ENCODE data around the gene AAK1.
"Not testable (repeated sequence)": the region's sequence is repeated elsewhere in the genome, so short reads cannot be mapped to it uniquely, and the experiment has no call there.

Gene AAK1

GRCh38 chr2:69615078-69615625, 28.4 kb downstream of the AAK1 start:
- no peak for DNase-seq (ENCODE audit: low spot score)
- no peak for TF ChIP-seq CTCF (IDR thresholded peaks at IDR 0.05; ENCODE audit: extremely low read depth, insufficient read depth, missing control alignments)
- in situ Hi-C loops (cut with MboI; ENCODE audit: low pct_unique_long_range_greater_than_20kb, low sequenced_read_pairs, unreplicated experiment), result no loop called here

GRCh38 chr2:69612707-69613106, 30.8 kb downstream of the AAK1 start:
- TF ChIP-seq CTCF (IDR thresholded peaks at IDR 0.05; ENCODE audit: extremely low read depth, insufficient read depth, missing control alignments), result no peak
- no peak for DNase-seq (ENCODE audit: low spot score)
- in situ Hi-C loops (cut with MboI; ENCODE audit: low pct_unique_long_range_greater_than_20kb, low sequenced_read_pairs, unreplicated experiment), result no loop called here

GRCh38 chr2:69612200-69612599, 31.3 kb downstream of the AAK1 start:
- in situ Hi-C loops (cut with MboI; ENCODE audit: low pct_unique_long_range_greater_than_20kb, low sequenced_read_pairs, unreplicated experiment), result no loop called here
- DNase-seq (ENCODE audit: low spot score), result no peak
- TF ChIP-seq CTCF (IDR thresholded peaks at IDR 0.05; ENCODE audit: extremely low read depth, insufficient read depth, missing control alignments), result no peak

GRCh38 chr2:69608109-69608508, 35.4 kb downstream of the AAK1 start:
- DNase-seq (ENCODE audit: low spot score), result no peak
- no peak for TF ChIP-seq CTCF (IDR thresholded peaks at IDR 0.05; ENCODE audit: extremely low read depth, insufficient read depth, missing control alignments)
- in situ Hi-C loops (cut with MboI; ENCODE audit: low pct_unique_long_range_greater_than_20kb, low sequenced_read_pairs, unreplicated experiment), result no loop called here

- DNase-seq (ENCODE audit: low spot score); in situ Hi-C loops (cut with MboI; ENCODE audit: low pct_unique_long_range_greater_than_20kb, low sequenced_read_pairs, unreplicated experiment): not testable (repeated sequence)
Measured at GRCh38 chr2:69606771-69607170, 36.8 kb downstream of the AAK1 start.

GRCh38 chr2:69605284-69605683, 38.3 kb downstream of the AAK1 start:
- DNase-seq (ENCODE audit: low spot score), result no peak
- in situ Hi-C loops (cut with MboI; ENCODE audit: low pct_unique_long_range_greater_than_20kb, low sequenced_read_pairs, unreplicated experiment), result no loop called here
- TF ChIP-seq CTCF (IDR thresholded peaks at IDR 0.05; ENCODE audit: extremely low read depth, insufficient read depth, missing control alignments), result no peak

- no peak for TF ChIP-seq CTCF (IDR thresholded peaks at IDR 0.05; ENCODE audit: extremely low read depth, insufficient read depth, missing control alignments)
- no peak for DNase-seq (ENCODE audit: low spot score)
- in situ Hi-C loops (cut with MboI; ENCODE audit: low pct_unique_long_range_greater_than_20kb, low sequenced_read_pairs, unreplicated experiment), result no loop called here
Measured at GRCh38 chr2:69604836-69605235, 38.7 kb downstream of the AAK1 start.
